Activated naive CD4-positive, alpha-beta T cell treated with Interleukin-2 at 50 U/mL for 16 hours (primary cell): ENCODE measurements around the gene ZNF491.
A peak's percentile ranks its signal among the peaks of the same experiment; 100 is the strongest.
"Not testable (repeated sequence)": the region's sequence is repeated elsewhere in the genome, so short reads cannot be mapped to it uniquely, and the experiment has no call there.

Experiments used
- DNase-seq: peaks from one replicate; pipeline ENCODE4 v3.0.0-alpha.2; 2020

The ZNF491 gene

GRCh38 chr19:11798391-11799330, at the start of gene ZNF491:
ZNF491 (plus strand) TSS chr19:11798523; CDS start chr19:11805954, 7,431 bp downstream.
- DNase-seq, result peak; percentile 88

GRCh38 chr19:11749751-11750150, 48.6 kb upstream of the ZNF491 start:
- no peak for DNase-seq

DNA sequence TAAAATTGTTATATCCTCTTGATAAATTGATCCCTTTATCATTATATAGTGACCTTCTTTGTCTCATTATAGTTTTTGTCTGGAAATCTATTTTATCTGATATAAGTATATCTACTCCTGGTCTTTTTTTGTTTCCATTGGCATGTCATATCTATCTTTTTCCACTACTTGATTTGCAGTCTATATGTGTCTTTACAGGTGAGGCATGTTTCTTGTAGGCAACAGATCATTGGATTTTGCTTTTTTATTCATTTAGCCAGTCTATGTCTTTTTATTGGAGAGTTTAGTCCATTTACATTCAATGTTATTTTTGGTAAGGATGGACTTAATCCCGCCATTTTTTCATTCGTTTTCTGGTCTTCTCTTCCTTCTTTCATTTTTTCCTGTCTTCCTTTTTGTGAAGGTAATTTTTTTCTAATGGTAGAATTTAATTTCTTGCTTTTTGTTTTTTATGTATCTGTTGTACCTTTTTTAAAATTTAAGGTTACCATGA, 46.0 kb upstream of the ZNF491 start:
- DNase-seq, result no peak

- DNase-seq, result no peak
These were observed 43.7 kb upstream of the ZNF491 start for GRCh38 chr19:11754663-11755062.

- DNase-seq, result no peak
These were observed 41.4 kb upstream of the ZNF491 start for GRCh38 chr19:11756965-11757364.

DNA sequence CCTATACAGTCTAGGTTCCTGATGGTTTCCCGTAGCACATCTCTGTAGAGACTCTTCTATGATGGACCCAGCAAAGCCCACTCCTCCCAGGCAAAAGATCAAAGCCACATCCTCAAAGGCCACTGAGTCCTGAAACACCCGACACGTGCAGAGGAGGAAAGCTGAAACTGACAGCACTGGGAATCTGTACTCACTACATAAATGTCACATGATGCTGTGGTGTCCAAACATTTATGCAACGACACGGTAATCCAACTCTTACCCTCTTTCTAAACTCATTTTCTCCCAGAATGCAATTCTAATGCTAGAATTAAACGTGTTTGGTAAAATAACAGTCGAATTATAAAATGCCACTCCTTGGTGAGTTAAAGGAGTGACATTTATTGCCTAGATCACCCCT, 38.5 kb upstream of the ZNF491 start:
- DNase-seq, result no peak

GRCh38 chr19:11763117-11763516, 35.2 kb upstream of the ZNF491 start:
- no peak for DNase-seq

GRCh38 chr19:11763611-11764010, 34.7 kb upstream of the ZNF491 start:
- DNase-seq, result no peak

- peak; percentile 95 for DNase-seq
These were observed 31.4 kb upstream of the ZNF491 start, which contains the start of gene ZNF441 for GRCh38 chr19:11766597-11767591. ZNF441 (plus strand) TSS chr19:11767000; CDS start chr19:11767194, 194 bp downstream.

- peak; percentile 30 for DNase-seq
These were observed 30.6 kb upstream of the ZNF491 start for GRCh38 chr19:11767633-11768133.

- no peak for DNase-seq
These were observed 28.3 kb upstream of the ZNF491 start for GRCh38 chr19:11769995-11770394.

GRCh38 chr19:11771520-11771919, 26.8 kb upstream of the ZNF491 start:
- DNase-seq, result not testable (repeated sequence)

- DNase-seq, result not testable (repeated sequence)
These were observed 21.7 kb upstream of the ZNF491 start for GRCh38 chr19:11776669-11777068.

- no peak for DNase-seq
These were observed 17.8 kb upstream of the ZNF491 start for GRCh38 chr19:11780431-11781020.

- no peak for DNase-seq
These were observed 16.8 kb upstream of the ZNF491 start for GRCh38 chr19:11781295-11782057.

DNA sequence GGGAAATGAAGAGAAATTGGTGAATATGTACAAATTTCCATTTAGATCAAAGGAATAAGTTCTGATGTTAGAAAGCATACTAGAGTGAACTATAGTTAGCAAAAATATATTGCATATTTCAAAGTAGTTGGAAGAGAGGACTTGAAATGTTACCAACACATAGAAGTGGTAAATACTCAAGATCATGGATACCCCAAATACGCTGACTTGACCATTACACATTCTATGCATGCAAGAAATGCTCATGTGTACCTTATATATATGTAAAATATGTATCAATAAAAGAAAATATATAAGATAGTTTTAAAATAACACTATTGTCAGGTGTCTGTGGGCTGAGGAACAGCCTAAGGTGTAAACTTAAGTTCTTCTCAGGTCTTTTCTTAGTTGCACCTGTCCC, 14.6 kb upstream of the ZNF491 start:
- no peak for DNase-seq

DNA sequence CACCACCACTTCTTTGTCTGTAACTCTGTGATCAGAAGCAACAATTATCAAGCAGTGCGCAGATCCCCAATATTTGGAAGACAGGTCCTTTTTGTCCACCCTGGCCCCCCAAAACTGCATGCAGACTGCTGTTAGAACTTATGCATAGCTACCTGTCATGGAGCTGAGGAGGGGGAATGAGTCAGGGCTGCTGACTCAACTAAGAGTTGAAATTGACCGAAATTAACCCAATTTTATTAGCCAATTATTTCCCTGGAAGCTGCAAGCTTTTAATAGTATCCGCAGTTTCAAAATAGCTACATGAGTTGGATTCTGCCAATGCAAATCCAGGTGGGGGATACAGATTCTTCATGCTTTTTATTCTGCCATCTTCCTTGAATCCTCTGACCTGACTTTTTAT, 14.0 kb upstream of the ZNF491 start:
- DNase-seq, result no peak

DNA sequence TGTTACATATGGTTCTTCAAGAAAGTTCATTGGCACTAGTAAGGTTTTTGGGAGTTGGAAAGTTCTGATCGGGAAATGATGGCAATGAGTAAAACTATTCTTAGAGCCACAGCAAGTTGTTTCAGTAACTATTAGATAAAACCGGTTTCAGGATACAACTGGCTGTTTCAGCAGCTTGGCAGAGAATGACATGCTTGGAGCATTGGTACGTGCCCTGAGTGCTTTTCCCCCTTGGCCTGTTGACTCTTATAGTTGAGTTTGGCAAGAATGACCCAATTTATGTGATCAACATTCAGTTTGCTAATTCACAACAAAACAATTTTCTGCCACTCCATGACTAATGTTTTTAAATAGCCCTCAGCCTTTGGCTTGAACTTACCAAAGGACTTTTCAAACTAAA, 10.8 kb upstream of the ZNF491 start:
- no peak for DNase-seq

- DNase-seq, result no peak
These were observed 5.4 kb upstream of the ZNF491 start for GRCh38 chr19:11792942-11793341.

DNA sequence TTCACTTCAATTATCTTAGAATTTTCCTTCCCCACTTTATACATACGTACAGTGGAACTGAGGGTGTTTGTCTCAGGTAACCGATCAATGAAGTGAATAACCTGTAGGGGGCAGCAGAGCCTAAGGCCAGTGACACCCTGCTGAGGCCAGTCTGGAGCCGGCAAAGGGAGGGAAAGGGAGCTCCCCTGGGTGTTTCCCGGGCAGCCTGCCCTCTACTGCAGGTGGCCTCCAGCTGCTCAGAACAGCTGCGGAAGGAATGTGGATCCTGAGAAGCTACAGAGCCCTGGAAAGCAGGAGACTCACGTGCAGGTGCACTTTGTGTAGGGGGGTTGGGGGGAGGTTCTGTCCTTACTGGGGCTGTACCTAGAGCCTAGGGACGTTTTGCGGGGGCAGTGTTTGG, 832 bp upstream of the ZNF491 start:
- peak; percentile 71 for DNase-seq

DNA sequence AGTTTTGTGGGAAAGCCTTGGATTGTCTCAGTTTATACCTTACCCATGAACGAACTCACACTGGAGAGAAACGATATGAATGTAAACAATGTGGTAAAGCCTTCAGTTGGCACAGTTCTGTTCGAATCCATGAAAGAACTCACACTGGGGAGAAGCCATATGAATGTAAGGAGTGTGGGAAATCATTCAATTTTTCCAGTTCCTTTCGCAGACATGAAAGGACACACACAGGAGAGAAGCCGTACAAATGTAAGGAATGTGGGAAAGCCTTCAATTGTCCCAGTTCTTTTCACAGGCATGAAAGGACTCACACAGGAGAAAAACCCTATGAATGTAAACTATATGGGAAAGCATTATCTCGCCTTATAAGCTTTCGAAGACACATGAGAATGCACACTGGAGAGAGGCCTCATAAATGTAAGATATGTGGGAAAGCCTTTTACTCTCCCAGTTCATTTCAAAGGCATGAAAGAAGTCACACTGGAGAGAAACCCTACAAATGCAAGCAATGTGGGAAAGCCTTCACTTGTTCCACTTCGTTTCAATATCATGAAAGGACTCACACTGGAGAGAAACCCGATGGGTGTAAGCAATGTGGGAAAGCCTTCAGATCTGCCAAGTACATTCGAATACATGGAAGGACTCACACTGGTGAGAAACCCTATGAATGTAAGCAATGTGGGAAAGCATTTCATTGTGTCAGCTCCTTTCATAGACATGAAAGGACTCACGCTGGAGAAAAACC, 8.2 kb downstream of the ZNF491 start:
- no peak for DNase-seq
